ENCODE measurements around the gene TTL. TPM values are rescaled to one million over a fixed set of nuclear protein-coding genes. Genes with fewer than 3 reads are reported as not detected.

TTL gene
- total and polyA plus RNA-seq, 2 of the 13 experiments (the other 11 are each of a cell fraction or from before 2014, with no cell fraction given): 19.0 to 59.8 TPM

DNA sequence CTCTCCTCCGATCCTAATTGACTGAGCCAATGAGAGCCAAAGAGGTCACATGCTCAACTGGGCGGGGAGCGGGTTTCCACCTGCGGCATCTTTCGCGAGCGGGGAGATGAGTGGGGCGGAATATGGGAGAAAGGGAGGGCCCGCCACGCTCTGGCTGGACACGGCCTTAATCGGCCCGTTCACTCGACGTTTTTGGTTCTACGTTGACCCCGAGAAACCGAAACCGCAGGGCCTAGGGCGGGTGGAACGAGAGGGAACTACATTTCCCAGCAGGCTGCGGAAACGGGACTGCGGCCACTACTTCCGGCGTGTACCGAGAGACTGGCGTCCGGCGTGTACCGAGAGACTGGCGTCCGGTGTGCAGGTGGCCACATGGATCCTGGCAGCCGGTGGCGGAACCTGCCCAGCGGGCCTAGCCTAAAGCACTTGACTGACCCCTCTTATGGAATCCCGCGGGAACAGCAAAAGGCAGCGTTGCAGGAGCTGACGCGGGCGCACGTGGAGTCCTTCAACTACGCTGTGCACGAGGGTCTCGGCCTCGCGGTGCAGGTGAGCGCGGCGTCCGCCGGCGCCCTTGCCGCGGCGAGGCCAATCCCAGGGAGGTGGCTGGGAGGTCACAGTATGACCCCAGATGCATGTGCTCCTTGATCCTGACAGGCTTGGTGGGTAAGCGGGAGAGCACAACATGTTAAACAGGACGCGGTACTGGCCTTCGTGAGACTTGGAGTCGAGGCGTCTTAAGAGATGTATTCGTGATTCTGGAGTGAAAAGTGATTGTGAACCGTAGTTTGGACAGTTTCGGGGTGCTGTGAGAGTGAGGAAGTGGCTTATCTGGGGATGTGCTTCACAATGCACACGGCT is 60.4 kb downstream of the TTL start, which contains the start of gene POLR1B (continued):
- TF ChIP-seq ZNF333 (CRISPR knock-in tag; IDR thresholded peaks at IDR 0.05; ENCODE audit: borderline replicate concordance) (peak; percentile 94), ZNF549 (CRISPR knock-in tag; IDR thresholded peaks at IDR 0.05) (0 out of 2 replicates have a peak, but pooled peaks have one; percentile 51), ZNF816 (CRISPR knock-in tag; IDR thresholded peaks at IDR 0.05; ENCODE audit: borderline replicate concordance) (peak; percentile 75; the same call in 1 of the 2 replicates), ZNF878 (CRISPR knock-in tag; IDR thresholded peaks at IDR 0.05) (peak; percentile 89), ZNF234 (CRISPR knock-in tag; conservative IDR thresholded peaks at IDR 0.05) (peak; percentile 84; the same call in 1 of the 2 replicates), ZFAT (CRISPR knock-in tag; conservative IDR thresholded peaks at IDR 0.05) (no peak), REPIN1 (CRISPR knock-in tag; IDR thresholded peaks at IDR 0.05; ENCODE audit: borderline replicate concordance, low read depth) (peak; percentile 97), RAD51 (IDR thresholded peaks at IDR 0.05; ENCODE audit: borderline replicate concordance) (peak; percentile 69), ZNF660 (CRISPR knock-in tag; IDR thresholded peaks at IDR 0.05; ENCODE audit: borderline replicate concordance, low read depth) (peak; percentile 93; the same call in 1 of the 2 replicates), SUZ12 (IDR thresholded peaks at IDR 0.05; ENCODE audit: low read depth, low read length) (peak; percentile 83), ZNF703 (CRISPR knock-in tag; IDR thresholded peaks at IDR 0.05; ENCODE audit: borderline replicate concordance) (peak; percentile 26; the same call in 1 of the 2 replicates), PHF8 (CRISPR knock-in tag; IDR thresholded peaks at IDR 0.05) (peak; percentile 94), NFE2 (CRISPR knock-in tag; IDR thresholded peaks at IDR 0.05) (no peak), ZFP82 (CRISPR knock-in tag; IDR thresholded peaks at IDR 0.05; ENCODE audit: borderline replicate concordance) (peak; percentile 95; the same call in 1 of the 2 replicates), ZNF614 (CRISPR knock-in tag; IDR thresholded peaks at IDR 0.05; ENCODE audit: borderline replicate concordance) (no peak; the same call in 1 of the 2 replicates), ADNP (CRISPR knock-in tag; IDR thresholded peaks at IDR 0.05) (no peak), MBD4 (IDR thresholded peaks at IDR 0.05; ENCODE audit: borderline replicate concordance, low read length) (no peak)
- TF ChIP-seq, protein P1, sequence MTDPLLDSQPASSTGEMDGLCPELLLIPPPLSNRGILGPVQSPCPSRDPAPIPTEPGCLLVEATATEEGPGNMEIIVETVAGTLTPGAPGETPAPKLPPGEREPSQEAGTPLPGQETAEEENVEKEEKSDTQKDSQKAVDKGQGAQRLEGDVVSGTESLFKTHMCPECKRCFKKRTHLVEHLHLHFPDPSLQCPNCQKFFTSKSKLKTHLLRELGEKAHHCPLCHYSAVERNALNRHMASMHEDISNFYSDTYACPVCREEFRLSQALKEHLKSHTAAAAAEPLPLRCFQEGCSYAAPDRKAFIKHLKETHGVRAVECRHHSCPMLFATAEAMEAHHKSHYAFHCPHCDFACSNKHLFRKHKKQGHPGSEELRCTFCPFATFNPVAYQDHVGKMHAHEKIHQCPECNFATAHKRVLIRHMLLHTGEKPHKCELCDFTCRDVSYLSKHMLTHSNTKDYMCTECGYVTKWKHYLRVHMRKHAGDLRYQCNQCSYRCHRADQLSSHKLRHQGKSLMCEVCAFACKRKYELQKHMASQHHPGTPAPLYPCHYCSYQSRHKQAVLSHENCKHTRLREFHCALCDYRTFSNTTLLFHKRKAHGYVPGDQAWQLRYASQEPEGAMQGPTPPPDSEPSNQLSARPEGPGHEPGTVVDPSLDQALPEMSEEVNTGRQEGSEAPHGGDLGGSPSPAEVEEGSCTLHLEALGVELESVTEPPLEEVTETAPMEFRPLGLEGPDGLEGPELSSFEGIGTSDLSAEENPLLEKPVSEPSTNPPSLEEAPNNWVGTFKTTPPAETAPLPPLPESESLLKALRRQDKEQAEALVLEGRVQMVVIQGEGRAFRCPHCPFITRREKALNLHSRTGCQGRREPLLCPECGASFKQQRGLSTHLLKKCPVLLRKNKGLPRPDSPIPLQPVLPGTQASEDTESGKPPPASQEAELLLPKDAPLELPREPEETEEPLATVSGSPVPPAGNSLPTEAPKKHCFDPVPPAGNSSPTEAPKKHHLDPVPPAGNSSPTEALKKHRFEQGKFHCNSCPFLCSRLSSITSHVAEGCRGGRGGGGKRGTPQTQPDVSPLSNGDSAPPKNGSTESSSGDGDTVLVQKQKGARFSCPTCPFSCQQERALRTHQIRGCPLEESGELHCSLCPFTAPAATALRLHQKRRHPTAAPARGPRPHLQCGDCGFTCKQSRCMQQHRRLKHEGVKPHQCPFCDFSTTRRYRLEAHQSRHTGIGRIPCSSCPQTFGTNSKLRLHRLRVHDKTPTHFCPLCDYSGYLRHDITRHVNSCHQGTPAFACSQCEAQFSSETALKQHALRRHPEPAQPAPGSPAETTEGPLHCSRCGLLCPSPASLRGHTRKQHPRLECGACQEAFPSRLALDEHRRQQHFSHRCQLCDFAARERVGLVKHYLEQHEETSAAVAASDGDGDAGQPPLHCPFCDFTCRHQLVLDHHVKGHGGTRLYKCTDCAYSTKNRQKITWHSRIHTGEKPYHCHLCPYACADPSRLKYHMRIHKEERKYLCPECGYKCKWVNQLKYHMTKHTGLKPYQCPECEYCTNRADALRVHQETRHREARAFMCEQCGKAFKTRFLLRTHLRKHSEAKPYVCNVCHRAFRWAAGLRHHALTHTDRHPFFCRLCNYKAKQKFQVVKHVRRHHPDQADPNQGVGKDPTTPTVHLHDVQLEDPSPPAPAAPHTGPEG (CRISPR knock-in tag; IDR thresholded peaks at IDR 0.05): peak; percentile 82; the same call in 1 of the 2 replicates
- TF ChIP-seq, protein P2, sequence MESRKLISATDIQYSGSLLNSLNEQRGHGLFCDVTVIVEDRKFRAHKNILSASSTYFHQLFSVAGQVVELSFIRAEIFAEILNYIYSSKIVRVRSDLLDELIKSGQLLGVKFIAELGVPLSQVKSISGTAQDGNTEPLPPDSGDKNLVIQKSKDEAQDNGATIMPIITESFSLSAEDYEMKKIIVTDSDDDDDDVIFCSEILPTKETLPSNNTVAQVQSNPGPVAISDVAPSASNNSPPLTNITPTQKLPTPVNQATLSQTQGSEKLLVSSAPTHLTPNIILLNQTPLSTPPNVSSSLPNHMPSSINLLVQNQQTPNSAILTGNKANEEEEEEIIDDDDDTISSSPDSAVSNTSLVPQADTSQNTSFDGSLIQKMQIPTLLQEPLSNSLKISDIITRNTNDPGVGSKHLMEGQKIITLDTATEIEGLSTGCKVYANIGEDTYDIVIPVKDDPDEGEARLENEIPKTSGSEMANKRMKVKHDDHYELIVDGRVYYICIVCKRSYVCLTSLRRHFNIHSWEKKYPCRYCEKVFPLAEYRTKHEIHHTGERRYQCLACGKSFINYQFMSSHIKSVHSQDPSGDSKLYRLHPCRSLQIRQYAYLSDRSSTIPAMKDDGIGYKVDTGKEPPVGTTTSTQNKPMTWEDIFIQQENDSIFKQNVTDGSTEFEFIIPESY (CRISPR knock-in tag; IDR thresholded peaks at IDR 0.05): peak; percentile 54
- TF ChIP-seq, protein P3, sequence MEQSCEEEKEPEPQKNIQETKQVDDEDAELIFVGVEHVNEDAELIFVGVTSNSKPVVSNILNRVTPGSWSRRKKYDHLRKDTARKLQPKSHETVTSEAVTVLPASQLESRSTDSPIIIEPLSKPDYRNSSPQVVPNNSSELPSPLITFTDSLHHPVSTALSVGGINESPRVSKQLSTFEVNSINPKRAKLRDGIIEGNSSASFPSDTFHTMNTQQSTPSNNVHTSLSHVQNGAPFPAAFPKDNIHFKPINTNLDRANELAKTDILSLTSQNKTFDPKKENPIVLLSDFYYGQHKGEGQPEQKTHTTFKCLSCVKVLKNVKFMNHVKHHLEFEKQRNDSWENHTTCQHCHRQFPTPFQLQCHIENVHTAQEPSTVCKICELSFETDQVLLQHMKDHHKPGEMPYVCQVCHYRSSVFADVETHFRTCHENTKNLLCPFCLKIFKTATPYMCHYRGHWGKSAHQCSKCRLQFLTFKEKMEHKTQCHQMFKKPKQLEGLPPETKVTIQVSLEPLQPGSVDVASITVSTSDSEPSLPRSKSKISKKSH (CRISPR knock-in tag; IDR thresholded peaks at IDR 0.05; ENCODE audit: borderline replicate concordance): peak; percentile 96
